CD4-positive, alpha-beta T cell (primary cell): ENCODE data around the gene DCUN1D2. TPM values are rescaled to one million over a fixed set of nuclear protein-coding genes. Genes with fewer than 3 reads are reported as not detected.

Experiments used
- ATAC-seq: fragments of 200-7000 bp; cut with Tn5 transposase; one replicate; pipeline ENCODE4 v1.10.0; 2022; ENCODE audit warnings: mild to moderate bottlenecking; ENCODE audit not compliant: poor library complexity
- CTCF ChIA-PET: fragments of 350-600 bp; sonication (Branson Sonifier 250); formaldehyde crosslinking; loops from one replicate; lab custom pipeline; 2021; ENCODE audit warnings: antibody characterized with exemption, inconsistent platforms; lab: Charles Lee
- POLR2A ChIA-PET: fragments of 350-600 bp; sonication (Branson Sonifier 250); formaldehyde crosslinking; loops from one replicate; lab custom pipeline; 2021; ENCODE audit warnings: antibody characterized with exemption, inconsistent platforms; lab: Charles Lee
- DNase-seq, 14 experiments: peaks; one replicate each; pipeline ENCODE4 v3.0.0-alpha.2; 2013 to 2020; ENCODE audit warnings: mixed read lengths in 2 of 14
- H3K27ac ChIP-seq, 2 donors: one replicate each; pipeline versions ENCODE4 v1.5.1 to v1.7.0; 2013; ENCODE audit warnings: low read length in 2 of 2, low read depth in 1 of 2, mild to moderate bottlenecking in 1 of 2
- H3K27me3 ChIP-seq, 2 experiments: 1 replicate in 1 of 2; 2 replicates in 1 of 2; pipeline versions ENCODE4 v1.6.1 to v1.7.0; 2013; ENCODE audit warnings: low read length in 2 of 2, control low read depth in 1 of 2, mild to moderate bottlenecking in 1 of 2, moderate library complexity in 1 of 2; ENCODE audit not compliant: insufficient read depth in 2 of 2, control insufficient read depth in 1 of 2
- H3K36me3 ChIP-seq: one replicate; pipeline ENCODE4 v1.6.1; 2013; ENCODE audit warnings: low read length, control low read depth; ENCODE audit not compliant: insufficient read depth
- H3K4me1 ChIP-seq: one replicate; pipeline ENCODE4 v1.6.1; 2013; ENCODE audit warnings: low read length, control low read depth; ENCODE audit not compliant: insufficient read depth
- H3K4me3 ChIP-seq: one replicate; pipeline ENCODE4 v1.5.1; 2013; ENCODE audit warnings: mild to moderate bottlenecking, low read length, moderate library complexity
- H3K9me3 ChIP-seq, 2 experiments: 1 replicate in 1 of 2; 2 replicates in 1 of 2; pipeline versions ENCODE4 v1.6.1 to v1.7.0; 2013; ENCODE audit warnings: low read length in 2 of 2, mild to moderate bottlenecking in 2 of 2, control low read depth in 1 of 2, moderate library complexity in 1 of 2; ENCODE audit not compliant: control insufficient read depth in 1 of 2, insufficient read depth in 1 of 2
- H3K27ac Mint-ChIP-seq: one replicate; pipeline ENCODE4 v1.8.0; 2020; ENCODE audit warnings: mixed read lengths
- H3K27me3 Mint-ChIP-seq: one replicate; pipeline ENCODE4 v1.8.0; 2021; ENCODE audit warnings: mixed read lengths
- H3K36me3 Mint-ChIP-seq: one replicate; pipeline ENCODE4 v1.8.0; 2021; ENCODE audit warnings: low read depth, mixed read lengths
- H3K4me1 Mint-ChIP-seq: one replicate; pipeline ENCODE4 v1.8.0; 2021; ENCODE audit warnings: low read depth, mixed read lengths
- H3K4me3 Mint-ChIP-seq: one replicate; pipeline ENCODE4 v1.8.0; 2020; ENCODE audit warnings: mild to moderate bottlenecking, mixed read lengths
- H3K9me3 Mint-ChIP-seq: one replicate; pipeline ENCODE4 v1.8.0; 2020; ENCODE audit warnings: mixed read lengths
- intact Hi-C, 2 experiments: fragments of 100-400 bp; cut with DNase I in 1 of 2; cut with micrococcal nuclease in 1 of 2; formaldehyde crosslinking; loops; one replicate each; pipeline versions ENCODE4 v1.15.1 to v1.9.0; 2023 to 2025; cut with DNase I, micrococcal nuclease
- total RNA-seq, 174 experiments: library from RNA in 2 of 174; stranded (reverse) in 2 of 174; gene quantifications; one replicate each; pipeline ENCODE4 v1.2.3 and lab custom pipeline; 2021 to 2026
- TF ChIP-seq, protein P1 (sequence below): fragments of 200-600 bp; IDR thresholded peaks from one replicate; pipeline ENCODE4 v1.8.0; 2022; ENCODE audit warnings: antibody characterized with exemption, mild to moderate bottlenecking

DCUN1D2 gene
- total RNA-seq, 2 experiments from 2014 or later: 16.2 to 18.9 TPM

DNA sequence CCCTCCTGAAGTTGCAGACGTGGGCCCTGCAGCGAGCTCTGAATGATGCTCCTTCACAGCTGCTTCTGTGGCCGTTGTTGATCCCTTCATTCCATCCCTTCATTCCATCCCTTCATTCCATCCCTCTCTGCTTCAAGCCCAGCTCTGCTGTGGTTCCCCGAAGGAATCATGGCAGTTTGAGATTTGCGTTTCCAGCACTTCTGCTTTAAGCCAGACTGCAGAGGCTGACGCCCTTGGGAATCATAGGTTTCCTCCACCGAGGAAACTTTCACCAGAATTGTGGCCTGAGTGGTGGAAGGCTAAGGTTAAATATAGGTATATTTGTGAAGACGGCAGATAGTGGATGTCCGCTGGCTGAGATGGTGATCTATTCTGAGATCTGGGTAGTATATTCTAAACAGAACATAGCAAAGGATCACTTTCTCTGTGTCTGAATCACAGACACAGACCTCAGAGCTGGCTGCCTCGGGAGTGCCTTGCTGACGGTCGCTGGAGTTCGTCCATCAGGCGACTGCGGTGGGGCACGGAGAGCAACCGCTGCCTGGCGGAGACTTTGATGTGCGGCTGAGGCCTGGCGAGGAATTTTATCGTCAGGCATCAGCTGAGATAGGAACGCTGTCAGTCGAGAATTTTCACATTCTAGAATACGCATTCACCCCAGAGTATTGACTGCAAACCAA, 42.8 kb upstream of the DCUN1D2 start:
- H3K27me3 ChIP-seq: no peaks in the 10 kb centered on the region
- H3K27ac Mint-ChIP-seq: no peak overlapping the region
- intact Hi-C loops: no loop called here
- H3K4me1 Mint-ChIP-seq: no peaks in the 10 kb centered on the region
- ATAC-seq (no peak), DNase-seq (no peak)
- peaks cover 0 to 3% of the 10 kb centered on the region in 2 experiments for H3K9me3 ChIP-seq
- ChIA-PET POLR2A (no interaction called here), CTCF (no interaction called here)
- no peak overlapping the region for H3K4me3 Mint-ChIP-seq
- no peaks in the 10 kb centered on the region for H3K27me3 Mint-ChIP-seq
- no peaks in the 10 kb centered on the region for H3K4me1 ChIP-seq
- H3K27ac ChIP-seq: no peak overlapping the region
- H3K36me3 Mint-ChIP-seq: peaks cover 44% of the 10 kb centered on the region
- H3K9me3 Mint-ChIP-seq: no peaks in the 10 kb centered on the region
- H3K36me3 ChIP-seq: peaks cover 14% of the 10 kb centered on the region
- TF ChIP-seq, protein P1, sequence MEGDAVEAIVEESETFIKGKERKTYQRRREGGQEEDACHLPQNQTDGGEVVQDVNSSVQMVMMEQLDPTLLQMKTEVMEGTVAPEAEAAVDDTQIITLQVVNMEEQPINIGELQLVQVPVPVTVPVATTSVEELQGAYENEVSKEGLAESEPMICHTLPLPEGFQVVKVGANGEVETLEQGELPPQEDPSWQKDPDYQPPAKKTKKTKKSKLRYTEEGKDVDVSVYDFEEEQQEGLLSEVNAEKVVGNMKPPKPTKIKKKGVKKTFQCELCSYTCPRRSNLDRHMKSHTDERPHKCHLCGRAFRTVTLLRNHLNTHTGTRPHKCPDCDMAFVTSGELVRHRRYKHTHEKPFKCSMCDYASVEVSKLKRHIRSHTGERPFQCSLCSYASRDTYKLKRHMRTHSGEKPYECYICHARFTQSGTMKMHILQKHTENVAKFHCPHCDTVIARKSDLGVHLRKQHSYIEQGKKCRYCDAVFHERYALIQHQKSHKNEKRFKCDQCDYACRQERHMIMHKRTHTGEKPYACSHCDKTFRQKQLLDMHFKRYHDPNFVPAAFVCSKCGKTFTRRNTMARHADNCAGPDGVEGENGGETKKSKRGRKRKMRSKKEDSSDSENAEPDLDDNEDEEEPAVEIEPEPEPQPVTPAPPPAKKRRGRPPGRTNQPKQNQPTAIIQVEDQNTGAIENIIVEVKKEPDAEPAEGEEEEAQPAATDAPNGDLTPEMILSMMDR: no peak
- H3K4me3 ChIP-seq: no peak overlapping the region

GRCh38 chr13:113532156-113532806, 41.8 kb upstream of the DCUN1D2 start:
- no peak overlapping the region for H3K27ac ChIP-seq
- H3K27me3 Mint-ChIP-seq: no peaks in the 10 kb centered on the region
- DNase-seq (no peak), ATAC-seq (no peak)
- no peaks in the 10 kb centered on the region for H3K9me3 ChIP-seq
- H3K36me3 ChIP-seq: peaks cover 12% of the 10 kb centered on the region
- no peak overlapping the region for H3K4me3 ChIP-seq
- H3K27me3 ChIP-seq: no peaks in the 10 kb centered on the region
- H3K4me1 Mint-ChIP-seq: no peaks in the 10 kb centered on the region
- POLR2A ChIA-PET: no interaction called here
- peaks cover 53% of the 10 kb centered on the region for H3K36me3 Mint-ChIP-seq
- no peak overlapping the region for H3K27ac Mint-ChIP-seq
- TF ChIP-seq, protein P1: no peak
- intact Hi-C loops: no loop called here
- H3K4me3 Mint-ChIP-seq: no peak overlapping the region
- no peaks in the 10 kb centered on the region for H3K4me1 ChIP-seq
- no peaks in the 10 kb centered on the region for H3K9me3 Mint-ChIP-seq
- CTCF ChIA-PET: no interaction called here

GRCh38 chr13:113531041-113531873, 40.7 kb upstream of the DCUN1D2 start:
- no peak for DNase-seq
- intact Hi-C loops: no loop called here
- H3K36me3 ChIP-seq: peaks cover 10% of the 10 kb centered on the region
- H3K27ac ChIP-seq: no peak overlapping the region
- ChIA-PET POLR2A (no interaction called here), CTCF (no interaction called here)
- Mint-ChIP-seq H3K27ac (no peak overlapping the region), H3K4me3 (no peak overlapping the region), H3K27me3 (no peaks in the 10 kb centered on the region), H3K4me1 (no peaks in the 10 kb centered on the region), H3K9me3 (no peaks in the 10 kb centered on the region), H3K36me3 (peaks cover 61% of the 10 kb centered on the region)
- no peaks in the 10 kb centered on the region for H3K27me3 ChIP-seq
- ATAC-seq: no peak
- H3K9me3 ChIP-seq: no peaks in the 10 kb centered on the region
- TF ChIP-seq, protein P1: no peak
- no peak overlapping the region for H3K4me3 ChIP-seq
- no peaks in the 10 kb centered on the region for H3K4me1 ChIP-seq
